Measurements from ENCODE around the gene PABPN1. TPM values are rescaled to one million over a fixed set of nuclear protein-coding genes. Genes with fewer than 3 reads are reported as not detected.

PABPN1 gene
- total and polyA plus RNA-seq, 2 of the 13 experiments (the other 11 are each of a cell fraction or from before 2014, with no cell fraction given) = 233 to 524 TPM

DNA sequence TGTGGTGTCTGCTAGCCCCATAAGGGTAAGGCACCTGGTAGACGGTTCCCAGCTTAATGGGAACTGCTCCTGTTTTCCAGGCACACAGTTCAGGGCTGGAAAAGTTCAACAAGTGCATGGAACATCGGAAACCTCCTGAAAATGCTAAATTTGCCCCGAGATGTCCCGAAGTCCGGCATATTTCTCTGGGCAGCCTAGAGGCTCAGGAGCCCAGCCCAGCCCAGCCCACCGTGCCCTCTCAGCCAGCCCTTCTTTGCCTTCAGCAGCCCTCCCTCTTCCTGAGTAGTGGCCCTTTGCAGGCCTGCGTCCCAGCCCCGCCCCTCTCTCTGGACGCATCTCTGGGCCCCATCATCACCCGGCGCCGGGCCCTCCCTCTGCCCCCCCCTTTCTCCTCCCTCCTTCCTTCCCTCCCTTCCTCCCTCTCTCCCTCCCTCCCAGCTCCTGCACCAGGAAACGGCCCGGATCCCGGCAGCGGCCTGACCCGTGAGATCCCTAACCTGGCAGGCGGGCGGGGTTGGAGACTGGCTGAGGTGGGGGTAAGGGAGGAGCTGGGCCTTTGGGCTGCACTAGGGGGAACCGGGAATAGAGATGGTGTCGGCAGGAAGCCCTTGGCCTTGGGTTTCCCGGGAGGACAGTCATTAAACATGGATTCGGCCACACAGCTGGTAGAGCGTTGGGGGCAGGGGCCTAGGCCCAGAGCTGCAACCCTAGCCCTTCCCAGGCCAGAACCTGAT, 14.7 kb upstream of the PABPN1 start, which contains the start of gene BCL2L2 (continued):
- TF ChIP-seq RAD21 (CRISPR knock-in tag; IDR thresholded peaks at IDR 0.05) (no peak), KAT7 (CRISPR knock-in tag; IDR thresholded peaks at IDR 0.05; ENCODE audit: borderline replicate concordance) (peak; percentile 92), ZSCAN22 (CRISPR knock-in tag; IDR thresholded peaks at IDR 0.05) (0 out of 2 replicates have a peak, but pooled peaks have one; percentile 54), ZNF282 (IDR thresholded peaks at IDR 0.05; ENCODE audit: partially characterized antibody) (no peak), MED8 (CRISPR knock-in tag; IDR thresholded peaks at IDR 0.05; ENCODE audit: insufficient replicate concordance) (peak; percentile 96), MEF2D (CRISPR knock-in tag; IDR thresholded peaks at IDR 0.05) (peak; percentile 96), ZMYM3 (CRISPR knock-in tag; IDR thresholded peaks at IDR 0.05) (no peak; the same call in 1 of the 2 replicates), FOXJ3 (CRISPR knock-in tag; IDR thresholded peaks at IDR 0.05; ENCODE audit: borderline replicate concordance) (peak; percentile 66; the same call in 1 of the 2 replicates), RARA (CRISPR knock-in tag; IDR thresholded peaks at IDR 0.05) (peak; percentile 63), DNMT3B (CRISPR knock-in tag; conservative IDR thresholded peaks at IDR 0.05) (peak; percentile 96), GLI4 (CRISPR knock-in tag; IDR thresholded peaks at IDR 0.05; ENCODE audit: borderline replicate concordance) (peak; percentile 99), KLF12 (CRISPR knock-in tag; IDR thresholded peaks at IDR 0.05; ENCODE audit: borderline replicate concordance) (peak; percentile 76), KDM3A (CRISPR knock-in tag; IDR thresholded peaks at IDR 0.05; ENCODE audit: low read depth) (peak; percentile 92), ZNF605 (CRISPR knock-in tag; IDR thresholded peaks at IDR 0.05) (peak; percentile 99), ZNF781 (CRISPR knock-in tag; IDR thresholded peaks at IDR 0.05; ENCODE audit: borderline replicate concordance, not compliant biosample characterization) (no peak), SAP130 (CRISPR knock-in tag; IDR thresholded peaks at IDR 0.05; ENCODE audit: low read depth) (peak; percentile 99), ZNF589 (CRISPR knock-in tag; conservative IDR thresholded peaks at IDR 0.05) (no peak), NBN (conservative IDR thresholded peaks at IDR 0.05) (no peak), ATRX (CRISPR knock-in tag; IDR thresholded peaks at IDR 0.05; ENCODE audit: borderline replicate concordance) (no peak)
- TF ChIP-seq, protein P1, sequence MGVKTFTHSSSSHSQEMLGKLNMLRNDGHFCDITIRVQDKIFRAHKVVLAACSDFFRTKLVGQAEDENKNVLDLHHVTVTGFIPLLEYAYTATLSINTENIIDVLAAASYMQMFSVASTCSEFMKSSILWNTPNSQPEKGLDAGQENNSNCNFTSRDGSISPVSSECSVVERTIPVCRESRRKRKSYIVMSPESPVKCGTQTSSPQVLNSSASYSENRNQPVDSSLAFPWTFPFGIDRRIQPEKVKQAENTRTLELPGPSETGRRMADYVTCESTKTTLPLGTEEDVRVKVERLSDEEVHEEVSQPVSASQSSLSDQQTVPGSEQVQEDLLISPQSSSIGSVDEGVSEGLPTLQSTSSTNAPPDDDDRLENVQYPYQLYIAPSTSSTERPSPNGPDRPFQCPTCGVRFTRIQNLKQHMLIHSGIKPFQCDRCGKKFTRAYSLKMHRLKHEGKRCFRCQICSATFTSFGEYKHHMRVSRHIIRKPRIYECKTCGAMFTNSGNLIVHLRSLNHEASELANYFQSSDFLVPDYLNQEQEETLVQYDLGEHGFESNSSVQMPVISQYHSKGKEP (CRISPR knock-in tag; IDR thresholded peaks at IDR 0.05) = 0 out of 2 replicates have a peak, but pooled peaks have one; percentile 81
- TF ChIP-seq, protein P2, sequence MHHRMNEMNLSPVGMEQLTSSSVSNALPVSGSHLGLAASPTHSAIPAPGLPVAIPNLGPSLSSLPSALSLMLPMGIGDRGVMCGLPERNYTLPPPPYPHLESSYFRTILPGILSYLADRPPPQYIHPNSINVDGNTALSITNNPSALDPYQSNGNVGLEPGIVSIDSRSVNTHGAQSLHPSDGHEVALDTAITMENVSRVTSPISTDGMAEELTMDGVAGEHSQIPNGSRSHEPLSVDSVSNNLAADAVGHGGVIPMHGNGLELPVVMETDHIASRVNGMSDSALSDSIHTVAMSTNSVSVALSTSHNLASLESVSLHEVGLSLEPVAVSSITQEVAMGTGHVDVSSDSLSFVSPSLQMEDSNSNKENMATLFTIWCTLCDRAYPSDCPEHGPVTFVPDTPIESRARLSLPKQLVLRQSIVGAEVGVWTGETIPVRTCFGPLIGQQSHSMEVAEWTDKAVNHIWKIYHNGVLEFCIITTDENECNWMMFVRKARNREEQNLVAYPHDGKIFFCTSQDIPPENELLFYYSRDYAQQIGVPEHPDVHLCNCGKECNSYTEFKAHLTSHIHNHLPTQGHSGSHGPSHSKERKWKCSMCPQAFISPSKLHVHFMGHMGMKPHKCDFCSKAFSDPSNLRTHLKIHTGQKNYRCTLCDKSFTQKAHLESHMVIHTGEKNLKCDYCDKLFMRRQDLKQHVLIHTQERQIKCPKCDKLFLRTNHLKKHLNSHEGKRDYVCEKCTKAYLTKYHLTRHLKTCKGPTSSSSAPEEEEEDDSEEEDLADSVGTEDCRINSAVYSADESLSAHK (CRISPR knock-in tag; IDR thresholded peaks at IDR 0.05; ENCODE audit: borderline replicate concordance) = no peak
- TF ChIP-seq, protein P3, sequence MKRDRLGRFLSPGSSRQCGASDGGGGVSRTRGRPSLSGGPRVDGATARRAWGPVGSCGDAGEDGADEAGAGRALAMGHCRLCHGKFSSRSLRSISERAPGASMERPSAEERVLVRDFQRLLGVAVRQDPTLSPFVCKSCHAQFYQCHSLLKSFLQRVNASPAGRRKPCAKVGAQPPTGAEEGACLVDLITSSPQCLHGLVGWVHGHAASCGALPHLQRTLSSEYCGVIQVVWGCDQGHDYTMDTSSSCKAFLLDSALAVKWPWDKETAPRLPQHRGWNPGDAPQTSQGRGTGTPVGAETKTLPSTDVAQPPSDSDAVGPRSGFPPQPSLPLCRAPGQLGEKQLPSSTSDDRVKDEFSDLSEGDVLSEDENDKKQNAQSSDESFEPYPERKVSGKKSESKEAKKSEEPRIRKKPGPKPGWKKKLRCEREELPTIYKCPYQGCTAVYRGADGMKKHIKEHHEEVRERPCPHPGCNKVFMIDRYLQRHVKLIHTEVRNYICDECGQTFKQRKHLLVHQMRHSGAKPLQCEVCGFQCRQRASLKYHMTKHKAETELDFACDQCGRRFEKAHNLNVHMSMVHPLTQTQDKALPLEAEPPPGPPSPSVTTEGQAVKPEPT (CRISPR knock-in tag; IDR thresholded peaks at IDR 0.05; ENCODE audit: low read depth) = peak; percentile 88
